Ascending aorta (tissue), 2 donors: Measurements from ENCODE around the gene DCHS1. TPM values are rescaled to one million over a fixed set of nuclear protein-coding genes. Genes with fewer than 3 reads are reported as not detected.
"Not testable (repeated sequence)": the region's sequence is repeated elsewhere in the genome, so short reads cannot be mapped to it uniquely, and the experiment has no call there.

ENCODE experiments used
- DNase-seq, 2 donors: peaks; one replicate each; pipeline ENCODE4 v3.0.0-alpha.2; 2019; ENCODE audit warnings: low spot score in 2 of 2
- H3K27ac ChIP-seq, 2 donors: fragments of 200-600 bp; sonication (generic); one replicate each; pipeline ENCODE4 v1.5.1; 2016 to 2017; ENCODE audit warnings: mild to moderate bottlenecking in 1 of 2
- H3K27me3 ChIP-seq: fragments of 200-600 bp; sonication (generic); one replicate; pipeline ENCODE4 v1.5.1; 2017
- H3K36me3 ChIP-seq, 2 donors: fragments of 200-600 bp; sonication (generic); one replicate each; pipeline ENCODE4 v1.5.1; 2016
- H3K4me1 ChIP-seq, 2 donors: fragments of 200-600 bp; sonication (generic); one replicate each; pipeline ENCODE4 v1.5.1; 2016 to 2017; ENCODE audit warnings: mild to moderate bottlenecking in 1 of 2
- H3K4me3 ChIP-seq, 2 donors: fragments of 200-600 bp; sonication (generic); one replicate each; pipeline ENCODE4 v1.5.1; 2016 to 2017; ENCODE audit warnings: mild to moderate bottlenecking in 1 of 2
- H3K9me3 ChIP-seq, 2 donors: fragments of 200-600 bp; sonication (generic); one replicate each; pipeline ENCODE4 v1.5.1; 2016
- CTCF ChIP-seq, 3 experiments: fragments of 200-600 bp in 2 of 3; fragments of 450-650 bp in 1 of 3; sonication (generic) in 2 of 3; IDR thresholded peaks; one replicate each; pipeline ENCODE4 v1.5.1; 2016 to 2019; ENCODE audit warnings: antibody characterized with exemption in 3 of 3, mild to moderate bottlenecking in 1 of 3, moderate library complexity in 1 of 3
- intact Hi-C: fragments of 100-400 bp; cut with DNase I; formaldehyde crosslinking; loops from one replicate; pipeline ENCODE4 v1.15.1; 2023
- total RNA-seq: library from RNA; depleted of rRNA; stranded (reverse); fragments of >200 nt; gene quantifications from one replicate; pipeline ENCODE4 v1.1.0, GENCODE V29; 2016

DCHS1 gene
- total RNA-seq, 1 donor from 2014 or later, result 58.0 TPM

- DNase-seq, result peak; percentile 26 to 82
- Histone ChIP-seq H3K4me1 (peaks cover 8 to 20% of the 10 kb centered on the region in 2 donors), H3K36me3 (no peaks in the 10 kb centered on the region), H3K27ac (peak overlapping the region; percentile 73 to 77), H3K9me3 (no peaks in the 10 kb centered on the region), H3K27me3 (no peaks in the 10 kb centered on the region), H3K4me3 (no peak overlapping the region)
- intact Hi-C loops, result no loop called here
- no peak for TF ChIP-seq CTCF (IDR thresholded peaks at IDR 0.05)
Observed at GRCh38 chr11:6693342-6694228, 38.0 kb upstream of the DCHS1 start.

- intact Hi-C loops, result no loop called here
- no peaks in the 10 kb centered on the region for H3K27me3 ChIP-seq
- no peak for DNase-seq
- peak overlapping the region in 1 of 2 donors; percentile 73 for H3K27ac ChIP-seq
- no peaks in the 10 kb centered on the region for H3K36me3 ChIP-seq
- H3K4me1 ChIP-seq, result peaks cover 8 to 20% of the 10 kb centered on the region in 2 donors
- no peak overlapping the region for H3K4me3 ChIP-seq
- TF ChIP-seq CTCF (IDR thresholded peaks at IDR 0.05), result no peak
- no peaks in the 10 kb centered on the region for H3K9me3 ChIP-seq
Observed at GRCh38 chr11:6692128-6692527, 36.5 kb upstream of the DCHS1 start.

GRCh38 chr11:6690431-6691132 is 35.0 kb upstream of the DCHS1 start:
- intact Hi-C loops, H3K9me3 ChIP-seq, H3K27me3 ChIP-seq, H3K4me3 ChIP-seq, H3K36me3 ChIP-seq, H3K27ac ChIP-seq, DNase-seq: not testable (repeated sequence)
- peaks cover 3 to 13% of the 10 kb centered on the region in 2 donors for H3K4me1 ChIP-seq

GRCh38 chr11:6687876-6688275 is 32.3 kb upstream of the DCHS1 start:
- no peak for TF ChIP-seq CTCF (IDR thresholded peaks at IDR 0.05)
- no peak for DNase-seq
- intact Hi-C loops, result loop anchor here (10.0 kb wide), 1 partner anchor 993 kb away; no protein-coding TSS in a partner anchor
- H3K27me3 ChIP-seq, result no peaks in the 10 kb centered on the region
- no peak overlapping the region for H3K4me3 ChIP-seq
- H3K4me1 ChIP-seq, result peaks cover 0 to 2% of the 10 kb centered on the region in 2 donors
- H3K27ac ChIP-seq, result no peak overlapping the region
- H3K9me3 ChIP-seq, result no peaks in the 10 kb centered on the region
- H3K36me3 ChIP-seq, result no peaks in the 10 kb centered on the region

GRCh38 chr11:6686006-6686405 is 30.4 kb upstream of the DCHS1 start:
- intact Hi-C loops, result loop anchor here (10.0 kb wide), 1 partner anchor 991 kb away; no protein-coding TSS in a partner anchor
- no peak overlapping the region for H3K4me3 ChIP-seq
- no peak for TF ChIP-seq CTCF (IDR thresholded peaks at IDR 0.05)

GRCh38 chr11:6684068-6684467 is 28.5 kb upstream of the DCHS1 start:
- H3K36me3 ChIP-seq, H3K27me3 ChIP-seq, DNase-seq, H3K4me1 ChIP-seq, H3K9me3 ChIP-seq: not testable (repeated sequence)
- intact Hi-C loops, result loop anchor here (5.0 to 10.0 kb wide), 4 partner anchors 152 to 989 kb away; partner anchors contain the start of genes SMPD1 and TRIM3
- H3K4me3 ChIP-seq, result peak overlapping the region; percentile 81 to 90
- peak overlapping the region; percentile 80 to 93 for H3K27ac ChIP-seq

More at GRCh38 chr11:6686006-6686405, 30.4 kb upstream of the DCHS1 start:
- no peak for DNase-seq
- Histone ChIP-seq H3K36me3 (peaks cover 0 to 1% of the 10 kb centered on the region in 2 donors), H3K4me1 (peaks cover 0 to 9% of the 10 kb centered on the region in 2 donors), H3K9me3 (no peaks in the 10 kb centered on the region), H3K27me3 (no peaks in the 10 kb centered on the region), H3K27ac (no peak overlapping the region)
